ENCODE measurements around the gene CXorf49.

GRCh38 chrX:71679575-71680207, 38.4 kb downstream of the CXorf49 start:
- TF ChIP-seq CTCF (IDR thresholded peaks at IDR 0.05; ENCODE audit: extremely low read depth in 1 of 2, insufficient read depth in 1 of 2, low read depth in 1 of 2, low read length in 2 of 2) (no peak), POLR2A (IDR thresholded peaks at IDR 0.05; ENCODE audit: low read depth, low read length) (no peak), GATA2 (IDR thresholded peaks at IDR 0.05; ENCODE audit: insufficient read depth, insufficient read length, low read depth, low read length) (no peak)
